Progenitor cell of endocrine pancreas (in vitro differentiated cells): Measurements from ENCODE around the gene SARM1. TPM values are rescaled to one million over a fixed set of nuclear protein-coding genes. Genes with fewer than 3 reads are reported as not detected.

Experiments used
- DNase-seq: peaks from one replicate; pipeline ENCODE4 v3.0.0; 2021; ENCODE audit warnings: low spot score; ENCODE audit not compliant: unreplicated experiment
- H3K27ac Mint-ChIP-seq: 2 replicates; pipeline ENCODE4 v1.8.0; 2021; ENCODE audit warnings: mild to moderate bottlenecking, moderate library complexity, mixed read lengths
- H3K27me3 Mint-ChIP-seq: 2 replicates; pipeline ENCODE4 v1.8.0; 2021; ENCODE audit warnings: mixed read lengths
- H3K36me3 Mint-ChIP-seq: 2 replicates; pipeline ENCODE4 v1.8.0; 2022; ENCODE audit warnings: mixed read lengths; ENCODE audit not compliant: insufficient read depth
- H3K4me1 Mint-ChIP-seq: 2 replicates; pipeline ENCODE4 v1.8.0; 2021; ENCODE audit warnings: low read depth, mixed read lengths
- H3K4me3 Mint-ChIP-seq: 2 replicates; pipeline ENCODE4 v1.8.0; 2021; ENCODE audit warnings: low read depth, mild to moderate bottlenecking, moderate library complexity, mixed read lengths
- H3K9me3 Mint-ChIP-seq: 2 replicates; pipeline ENCODE4 v1.8.0; 2021; ENCODE audit warnings: low read depth, mixed read lengths
- total RNA-seq: library from RNA; stranded (reverse); gene quantifications from 2 replicates; pipeline ENCODE4 v1.2.1, GENCODE V29; 2021
- TF ChIP-seq, protein P1 (sequence below): fragments of 200-600 bp; sonication (generic); IDR thresholded peaks from one replicate; pipeline ENCODE4 v1.5.0; 2021; ENCODE audit warnings: antibody characterized with exemption, mild to moderate bottlenecking; ENCODE audit not compliant: unreplicated experiment

SARM1 gene
- total RNA-seq, 1 donor from 2014 or later, result 20.0 TPM

DNA sequence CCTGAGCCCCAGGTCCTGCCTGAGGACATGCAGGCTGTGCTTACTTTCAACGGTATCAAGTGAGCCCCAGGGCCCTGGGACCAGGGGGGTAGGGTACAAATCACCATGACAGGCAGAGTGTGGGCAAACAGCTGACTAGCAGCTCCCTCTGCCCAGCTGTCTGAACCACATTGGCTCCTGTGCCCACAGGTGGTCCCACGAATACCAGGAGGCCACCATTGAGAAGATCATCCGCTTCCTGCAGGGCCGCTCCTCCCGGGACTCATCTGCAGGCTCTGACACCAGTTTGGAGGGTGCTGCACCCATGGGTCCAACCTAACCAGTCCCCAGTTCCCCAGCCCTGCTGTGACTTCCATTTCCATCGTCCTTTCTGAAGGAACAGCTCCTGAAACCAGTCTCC is 24.5 kb downstream of the SARM1 start:
- DNase-seq, result no peak
- TF ChIP-seq, protein P1, sequence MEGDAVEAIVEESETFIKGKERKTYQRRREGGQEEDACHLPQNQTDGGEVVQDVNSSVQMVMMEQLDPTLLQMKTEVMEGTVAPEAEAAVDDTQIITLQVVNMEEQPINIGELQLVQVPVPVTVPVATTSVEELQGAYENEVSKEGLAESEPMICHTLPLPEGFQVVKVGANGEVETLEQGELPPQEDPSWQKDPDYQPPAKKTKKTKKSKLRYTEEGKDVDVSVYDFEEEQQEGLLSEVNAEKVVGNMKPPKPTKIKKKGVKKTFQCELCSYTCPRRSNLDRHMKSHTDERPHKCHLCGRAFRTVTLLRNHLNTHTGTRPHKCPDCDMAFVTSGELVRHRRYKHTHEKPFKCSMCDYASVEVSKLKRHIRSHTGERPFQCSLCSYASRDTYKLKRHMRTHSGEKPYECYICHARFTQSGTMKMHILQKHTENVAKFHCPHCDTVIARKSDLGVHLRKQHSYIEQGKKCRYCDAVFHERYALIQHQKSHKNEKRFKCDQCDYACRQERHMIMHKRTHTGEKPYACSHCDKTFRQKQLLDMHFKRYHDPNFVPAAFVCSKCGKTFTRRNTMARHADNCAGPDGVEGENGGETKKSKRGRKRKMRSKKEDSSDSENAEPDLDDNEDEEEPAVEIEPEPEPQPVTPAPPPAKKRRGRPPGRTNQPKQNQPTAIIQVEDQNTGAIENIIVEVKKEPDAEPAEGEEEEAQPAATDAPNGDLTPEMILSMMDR, result no peak
- Mint-ChIP-seq H3K36me3 (peaks cover 7% of the 10 kb centered on the region), H3K9me3 (no peaks in the 10 kb centered on the region), H3K27me3 (no peaks in the 10 kb centered on the region), H3K4me3 (no peak overlapping the region), H3K4me1 (no peaks in the 10 kb centered on the region), H3K27ac (no peak overlapping the region)

DNA sequence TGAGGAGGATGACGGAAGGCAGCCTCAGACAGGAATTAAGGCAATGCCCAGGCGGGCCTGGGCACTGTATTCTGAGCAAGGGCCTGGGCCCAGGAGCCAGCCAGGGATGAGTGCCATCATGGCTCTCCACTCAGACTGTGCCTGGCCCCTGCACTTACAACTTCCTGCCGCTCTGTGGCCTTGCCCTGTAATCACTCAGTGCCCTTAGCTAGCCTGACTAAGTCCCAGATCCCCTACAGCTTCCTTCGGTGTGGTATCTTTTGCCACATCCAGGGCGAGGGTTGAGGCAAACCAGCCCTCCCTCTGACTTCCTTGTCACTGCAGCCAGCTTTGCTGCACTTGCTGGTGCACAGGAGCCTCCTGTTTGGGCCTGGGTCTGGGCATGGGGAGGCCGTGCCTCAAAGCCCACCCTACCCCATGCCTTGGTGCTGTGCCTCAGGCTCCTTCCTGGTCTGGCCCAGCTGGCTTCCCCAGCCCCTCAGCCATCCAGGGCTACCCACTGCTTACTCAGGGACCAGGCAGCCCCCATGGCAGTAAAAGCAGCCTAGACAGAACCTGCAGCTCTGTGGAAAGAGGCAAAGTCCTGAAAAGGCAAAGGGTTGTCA is 25.2 kb downstream of the SARM1 start:
- Mint-ChIP-seq H3K27me3 (no peaks in the 10 kb centered on the region), H3K4me1 (no peaks in the 10 kb centered on the region), H3K9me3 (no peaks in the 10 kb centered on the region), H3K36me3 (peaks cover 5% of the 10 kb centered on the region), H3K27ac (no peak overlapping the region), H3K4me3 (no peak overlapping the region)
- no peak for DNase-seq
- TF ChIP-seq, protein P1, result no peak

GRCh38 chr17:28397275-28397674 is 25.8 kb downstream of the SARM1 start:
- no peak overlapping the region for H3K27ac Mint-ChIP-seq
- H3K36me3 Mint-ChIP-seq, result peaks cover 5% of the 10 kb centered on the region
- H3K4me1 Mint-ChIP-seq, result no peaks in the 10 kb centered on the region
- H3K4me3 Mint-ChIP-seq, result no peak overlapping the region
- DNase-seq, result no peak
- TF ChIP-seq, protein P1, result no peak
- H3K9me3 Mint-ChIP-seq, result no peaks in the 10 kb centered on the region
- no peaks in the 10 kb centered on the region for H3K27me3 Mint-ChIP-seq

DNA sequence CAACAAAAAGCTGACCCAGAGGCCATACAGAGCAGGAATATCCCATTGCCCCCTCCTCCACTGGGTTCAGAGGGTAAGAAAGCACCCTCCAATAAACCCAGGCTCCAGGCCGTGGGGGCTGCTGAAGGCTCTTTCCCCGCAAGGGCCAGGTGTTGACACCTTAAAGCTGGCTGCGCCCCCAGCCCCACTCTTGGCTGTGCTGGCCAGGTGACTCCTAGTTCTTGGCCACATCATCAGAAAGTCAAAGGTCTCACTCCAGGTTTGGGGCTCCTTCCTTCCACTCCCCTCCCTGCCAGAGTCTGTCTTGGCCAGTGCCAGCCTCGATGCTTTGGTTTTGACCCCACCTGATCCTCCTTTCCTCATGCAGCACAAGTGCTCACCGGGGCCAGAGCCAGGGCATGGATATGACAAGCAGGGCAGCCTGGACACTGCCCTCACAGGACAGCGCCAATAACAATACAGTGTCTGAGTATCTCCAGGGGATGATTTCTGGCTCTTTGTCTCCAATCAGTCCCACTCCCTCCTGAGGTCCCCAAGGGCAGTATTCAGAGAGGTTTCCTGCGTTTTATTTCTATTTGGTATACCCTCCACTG is 26.3 kb downstream of the SARM1 start:
- Mint-ChIP-seq H3K4me1 (no peaks in the 10 kb centered on the region), H3K4me3 (no peak overlapping the region), H3K36me3 (peaks cover 6% of the 10 kb centered on the region), H3K9me3 (no peaks in the 10 kb centered on the region), H3K27me3 (no peaks in the 10 kb centered on the region), H3K27ac (peak overlapping the region; percentile 88)
- no peak for DNase-seq
- TF ChIP-seq, protein P1, result no peak

- no peaks in the 10 kb centered on the region for H3K27me3 Mint-ChIP-seq
- TF ChIP-seq, protein P1, result no peak
- DNase-seq, result no peak
- H3K4me3 Mint-ChIP-seq, result no peak overlapping the region
- no peak overlapping the region for H3K27ac Mint-ChIP-seq
- H3K36me3 Mint-ChIP-seq, result peaks cover 7% of the 10 kb centered on the region
- H3K9me3 Mint-ChIP-seq, result no peaks in the 10 kb centered on the region
- no peaks in the 10 kb centered on the region for H3K4me1 Mint-ChIP-seq
Observed at GRCh38 chr17:28398280-28398981, 26.9 kb downstream of the SARM1 start.
